ENCODE measurements around the gene ADAM23.
"Not testable (repeated sequence)": the region's sequence is repeated elsewhere in the genome, so short reads cannot be mapped to it uniquely, and the experiment has no call there.

The ADAM23 gene

GRCh38 chr2:206442833-206443734 is at the start of gene ADAM23:
Gene ADAM23 (plus strand): TSS chr2:206443532. CDS start chr2:206443867, 335 bp downstream.
- H3K4me3 ChIP-seq (ENCODE audit: low read depth, low read length), result peak within 1 kb of the TSS; percentile 66
- no peak for DNase-seq (ENCODE audit: low read depth)

DNA sequence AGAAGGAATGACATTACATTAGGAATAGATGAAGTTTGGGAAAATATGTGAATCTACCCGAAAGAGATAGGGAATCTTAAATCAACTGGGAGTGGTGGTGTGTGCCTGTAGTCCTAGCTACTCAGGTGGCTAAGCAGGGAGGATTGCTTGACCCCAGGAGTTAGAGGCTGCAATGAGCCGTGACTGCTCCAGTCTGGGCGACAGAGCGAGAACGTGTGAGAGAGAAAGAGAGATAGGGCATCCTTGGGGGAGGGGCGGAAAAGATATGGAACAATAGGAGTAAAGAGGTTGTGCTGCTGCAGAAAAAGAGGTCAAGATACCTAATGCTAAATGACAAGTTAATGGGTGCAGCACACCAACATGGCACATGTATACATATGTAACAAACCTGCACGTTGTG is 47.1 kb upstream of the ADAM23 start:
- no peak overlapping the region for H3K4me3 ChIP-seq (ENCODE audit: low read depth, low read length)
- no peak for DNase-seq (ENCODE audit: low read depth)

DNA sequence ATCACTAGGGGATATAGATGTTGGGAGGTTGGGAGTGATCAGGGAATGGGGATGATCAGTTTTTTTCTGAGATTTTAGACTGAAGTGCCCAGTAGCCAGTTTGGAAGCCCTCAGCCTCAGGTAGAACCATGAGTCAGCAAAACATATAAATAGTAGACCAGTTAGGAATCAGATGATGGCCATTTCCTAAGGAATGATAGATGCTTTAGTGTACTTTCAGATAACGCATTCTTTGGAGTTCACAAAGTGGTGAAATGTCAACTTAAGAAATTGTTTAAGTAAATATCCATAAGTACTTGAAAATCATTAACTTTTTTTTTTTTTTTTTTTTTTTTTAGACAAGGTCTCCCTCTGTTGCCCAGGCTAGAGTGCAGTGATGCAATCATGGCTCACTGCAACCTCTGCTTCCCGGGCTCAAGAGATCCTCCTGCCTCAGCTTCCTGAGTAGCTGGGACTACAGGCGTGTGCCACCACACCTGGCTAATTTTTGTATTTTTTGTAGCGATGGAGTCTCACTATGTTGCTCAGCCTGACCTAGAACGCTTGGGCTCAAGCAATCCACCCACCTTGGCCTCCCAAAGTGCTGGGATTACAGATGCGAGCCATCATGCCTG is 40.3 kb upstream of the ADAM23 start:
- DNase-seq (ENCODE audit: low read depth); H3K4me3 ChIP-seq (ENCODE audit: low read depth, low read length): not testable (repeated sequence)

- no peak for DNase-seq (ENCODE audit: low read depth)
- no peak overlapping the region for H3K4me3 ChIP-seq (ENCODE audit: low read depth, low read length)
These were observed 34.7 kb upstream of the ADAM23 start for GRCh38 chr2:206408323-206409320.

DNA sequence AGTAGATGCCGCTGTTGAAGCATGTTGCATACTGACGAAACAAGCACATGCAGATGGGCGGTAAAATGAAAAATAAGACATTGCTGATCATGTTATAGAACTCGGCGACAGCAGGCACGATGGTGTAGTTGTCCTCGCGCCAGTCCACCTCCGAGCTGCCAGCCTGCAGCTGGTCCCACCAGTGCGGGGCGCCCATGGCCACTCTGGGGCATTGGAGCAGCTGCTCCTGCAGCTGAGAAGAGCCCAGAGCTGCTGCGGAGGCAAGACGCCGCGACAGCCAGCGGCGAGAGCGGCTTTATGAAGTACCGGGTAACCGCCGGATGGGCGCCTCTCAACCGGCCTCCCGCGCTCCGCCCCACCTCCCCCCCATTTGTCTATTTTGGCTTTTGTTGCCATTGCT is 32.6 kb upstream of the ADAM23 start:
- no peak for DNase-seq (ENCODE audit: low read depth)
- no peak overlapping the region for H3K4me3 ChIP-seq (ENCODE audit: low read depth, low read length)

- no peak for DNase-seq (ENCODE audit: low read depth)
- no peak overlapping the region for H3K4me3 ChIP-seq (ENCODE audit: low read depth, low read length)
These were observed 27.6 kb upstream of the ADAM23 start for GRCh38 chr2:206415618-206416243.

- H3K4me3 ChIP-seq (ENCODE audit: low read depth, low read length), result no peak overlapping the region
- DNase-seq (ENCODE audit: low read depth), result no peak
These were observed 24.4 kb upstream of the ADAM23 start for GRCh38 chr2:206418968-206419367.

- H3K4me3 ChIP-seq (ENCODE audit: low read depth, low read length), result no peak overlapping the region
- no peak for DNase-seq (ENCODE audit: low read depth)
These were observed 22.6 kb upstream of the ADAM23 start for GRCh38 chr2:206420721-206421120.

- no peak for DNase-seq (ENCODE audit: low read depth)
These were observed 20.8 kb upstream of the ADAM23 start for GRCh38 chr2:206422493-206422892.

GRCh38 chr2:206423147-206423546 is 20.2 kb upstream of the ADAM23 start:
- DNase-seq (ENCODE audit: low read depth), result no peak
- H3K4me3 ChIP-seq (ENCODE audit: low read depth, low read length), result no peak overlapping the region

More at GRCh38 chr2:206422493-206422892, 20.8 kb upstream of the ADAM23 start:
- no peak overlapping the region for H3K4me3 ChIP-seq (ENCODE audit: low read depth, low read length)

DNA sequence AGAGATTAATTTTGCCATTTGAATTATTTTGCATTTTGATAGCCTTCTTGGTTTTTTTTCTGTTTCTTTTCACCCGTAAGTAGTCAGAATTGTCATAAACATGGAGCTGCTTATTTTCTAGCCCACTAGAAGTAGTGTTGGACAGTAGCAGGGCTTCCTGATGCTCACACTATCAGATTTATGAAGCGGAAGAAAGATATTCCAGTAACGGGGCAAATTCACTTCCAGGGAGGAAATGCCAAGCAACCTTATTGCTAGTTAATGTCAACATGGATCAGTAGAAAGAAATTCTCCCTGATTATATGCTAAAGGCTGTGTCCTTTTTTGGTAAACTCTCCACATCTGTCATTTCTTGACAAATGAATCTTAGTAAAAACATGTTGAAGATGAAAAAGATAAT is 19.2 kb upstream of the ADAM23 start:
- H3K4me3 ChIP-seq (ENCODE audit: low read depth, low read length), result no peak overlapping the region
- DNase-seq (ENCODE audit: low read depth), result no peak

DNA sequence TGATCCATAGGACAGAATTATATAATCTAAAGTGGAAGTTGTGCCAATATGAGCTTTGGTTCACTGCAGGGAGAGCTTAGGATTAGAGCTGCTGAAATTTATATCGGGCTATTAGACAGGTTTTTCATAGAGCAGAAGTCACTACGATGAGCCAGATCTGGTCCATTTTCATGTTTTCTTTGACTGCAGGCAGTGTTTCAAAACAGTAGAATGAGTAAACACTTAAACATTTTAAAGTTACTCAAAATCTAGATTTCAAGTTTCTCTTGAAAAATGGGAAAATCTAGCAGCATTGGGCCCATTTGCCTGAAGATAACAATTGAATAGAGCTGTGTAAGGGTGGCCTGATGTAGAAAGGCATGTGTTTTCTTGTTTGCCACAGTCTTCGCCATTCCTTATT is 14.5 kb upstream of the ADAM23 start:
- no peak for DNase-seq (ENCODE audit: low read depth)
- H3K4me3 ChIP-seq (ENCODE audit: low read depth, low read length), result no peak overlapping the region

- DNase-seq (ENCODE audit: low read depth), result no peak
- no peak overlapping the region for H3K4me3 ChIP-seq (ENCODE audit: low read depth, low read length)
These were observed 12.9 kb upstream of the ADAM23 start for GRCh38 chr2:206430452-206430851.

- H3K4me3 ChIP-seq (ENCODE audit: low read depth, low read length), result no peak overlapping the region
- no peak for DNase-seq (ENCODE audit: low read depth)
These were observed 11.9 kb upstream of the ADAM23 start for GRCh38 chr2:206431439-206431838.

GRCh38 chr2:206432193-206433082 is 10.9 kb upstream of the ADAM23 start:
- H3K4me3 ChIP-seq (ENCODE audit: low read depth, low read length), result no peak overlapping the region
- no peak for DNase-seq (ENCODE audit: low read depth)

- no peak for DNase-seq (ENCODE audit: low read depth)
- H3K4me3 ChIP-seq (ENCODE audit: low read depth, low read length), result no peak overlapping the region
These were observed 10.1 kb upstream of the ADAM23 start for GRCh38 chr2:206433190-206433589.

GRCh38 chr2:206433686-206434085 is 9.6 kb upstream of the ADAM23 start:
- no peak overlapping the region for H3K4me3 ChIP-seq (ENCODE audit: low read depth, low read length)
- no peak for DNase-seq (ENCODE audit: low read depth)

GRCh38 chr2:206435742-206436141 is 7.6 kb upstream of the ADAM23 start:
- DNase-seq (ENCODE audit: low read depth), result no peak

More at GRCh38 chr2:206435742-206436141, 7.6 kb upstream of the ADAM23 start:
- no peak overlapping the region for H3K4me3 ChIP-seq (ENCODE audit: low read depth, low read length)

Measured in skeletal muscle cell (primary cell).